Keratinocyte (primary cell): Measurements from ENCODE around the gene APLP2.

ENCODE experiments used
- EZH2 ChIP-seq: IDR thresholded peaks from one replicate; pipeline ENCODE4 v1.6.1; 2012; ENCODE audit warnings: inconsistent platforms, mild to moderate bottlenecking, low read length, moderate library complexity
- TF ChIP-seq, protein P1 (sequence below), 3 experiments: IDR thresholded peaks in 1 of 3; conservative IDR thresholded peaks in 1 of 3; optimal IDR thresholded peaks in 1 of 3; 2 replicates in 2 of 3; 3 replicates in 1 of 3; pipeline versions ENCODE3 to v1.5.1; 2011; ENCODE audit warnings: low read length in 3 of 3, mild to moderate bottlenecking in 3 of 3, moderate library complexity in 2 of 3, control low read depth in 1 of 3, inconsistent platforms in 1 of 3; ENCODE audit not compliant: insufficient read depth in 2 of 3; ENCODE audit errors: extremely low read depth in 1 of 3

DNA sequence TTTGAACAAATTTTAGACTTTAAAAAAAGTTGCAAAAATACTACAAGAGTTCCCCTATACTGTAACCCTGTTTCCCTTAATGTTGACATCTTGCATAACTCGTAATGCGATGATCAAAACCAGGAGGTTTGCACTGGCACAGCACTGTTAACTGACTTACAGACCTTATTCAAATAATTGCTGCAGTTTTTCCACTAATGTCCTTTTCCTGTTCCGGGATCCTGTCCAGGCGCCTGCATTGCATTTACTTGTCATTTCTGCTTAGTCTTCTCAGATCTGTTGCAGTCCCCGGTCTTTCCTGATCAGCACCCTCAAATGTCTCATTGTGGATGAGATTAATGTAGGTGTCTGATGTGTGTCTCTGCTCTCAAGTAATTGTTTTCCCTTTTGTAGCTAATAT lies 32.0 kb downstream of the APLP2 start:
- TF ChIP-seq, protein P1, sequence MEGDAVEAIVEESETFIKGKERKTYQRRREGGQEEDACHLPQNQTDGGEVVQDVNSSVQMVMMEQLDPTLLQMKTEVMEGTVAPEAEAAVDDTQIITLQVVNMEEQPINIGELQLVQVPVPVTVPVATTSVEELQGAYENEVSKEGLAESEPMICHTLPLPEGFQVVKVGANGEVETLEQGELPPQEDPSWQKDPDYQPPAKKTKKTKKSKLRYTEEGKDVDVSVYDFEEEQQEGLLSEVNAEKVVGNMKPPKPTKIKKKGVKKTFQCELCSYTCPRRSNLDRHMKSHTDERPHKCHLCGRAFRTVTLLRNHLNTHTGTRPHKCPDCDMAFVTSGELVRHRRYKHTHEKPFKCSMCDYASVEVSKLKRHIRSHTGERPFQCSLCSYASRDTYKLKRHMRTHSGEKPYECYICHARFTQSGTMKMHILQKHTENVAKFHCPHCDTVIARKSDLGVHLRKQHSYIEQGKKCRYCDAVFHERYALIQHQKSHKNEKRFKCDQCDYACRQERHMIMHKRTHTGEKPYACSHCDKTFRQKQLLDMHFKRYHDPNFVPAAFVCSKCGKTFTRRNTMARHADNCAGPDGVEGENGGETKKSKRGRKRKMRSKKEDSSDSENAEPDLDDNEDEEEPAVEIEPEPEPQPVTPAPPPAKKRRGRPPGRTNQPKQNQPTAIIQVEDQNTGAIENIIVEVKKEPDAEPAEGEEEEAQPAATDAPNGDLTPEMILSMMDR (optimal IDR thresholded peaks at IDR 0.05 in 1 of 3, IDR thresholded peaks at IDR 0.05 in 1 of 3, conservative IDR thresholded peaks at IDR 0.05 in 1 of 3; ENCODE audit: extremely low read depth in 1 of 3, insufficient read depth in 2 of 3, low read length in 3 of 3): no peak
- TF ChIP-seq EZH2: no peak
